Gastrocnemius medialis (tissue), 4 donors: Measurements from ENCODE around the gene TCF3. TPM values are rescaled to one million over a fixed set of nuclear protein-coding genes. Genes with fewer than 3 reads are reported as not detected.
"Not testable (repeated sequence)": the region's sequence is repeated elsewhere in the genome, so short reads cannot be mapped to it uniquely, and the experiment has no call there.

Experiments used
- ATAC-seq, 2 donors: fragments of 150-250 bp; one replicate each; pipeline ENCODE4 v1.9.1; 2016
- DNase-seq, 2 donors: peaks; one replicate each; pipeline ENCODE4 v3.0.0-alpha.2; 2019
- H3K27ac ChIP-seq, 4 donors: fragments of 200-600 bp; sonication (generic); 1 replicate in 1 of 4; 2 replicates in 3 of 4; pipeline ENCODE4 v1.5.1; 2016 to 2018; ENCODE audit warnings: mild to moderate bottlenecking in 2 of 4, moderate library complexity in 1 of 4
- H3K27me3 ChIP-seq, 3 donors: fragments of 200-600 bp; sonication (generic) in 2 of 3; 1 replicate in 1 of 3; 2 replicates in 2 of 3; pipeline versions ENCODE4 v1.5.1 to v1.6.0; 2016 to 2019; ENCODE audit warnings: mild to moderate bottlenecking in 1 of 3, moderate library complexity in 1 of 3
- H3K36me3 ChIP-seq, 2 donors: fragments of 200-600 bp; sonication (generic) in 1 of 2; one replicate each; pipeline ENCODE4 v1.5.1; 2017 to 2018
- H3K4me1 ChIP-seq, 2 donors: fragments of 200-600 bp; sonication (generic) in 1 of 2; one replicate each; pipeline ENCODE4 v1.5.1; 2016 to 2017; ENCODE audit warnings: mild to moderate bottlenecking in 2 of 2
- H3K4me3 ChIP-seq, 4 donors: fragments of 200-600 bp; sonication (generic) in 3 of 4; 1 replicate in 1 of 4; 2 replicates in 3 of 4; pipeline ENCODE4 v1.5.1; 2016 to 2019; ENCODE audit warnings: mild to moderate bottlenecking in 2 of 4
- H3K9me3 ChIP-seq, 3 donors: fragments of 200-600 bp; sonication (generic) in 2 of 3; 1 replicate in 1 of 3; 2 replicates in 2 of 3; pipeline ENCODE4 v1.5.1; 2016 to 2019
- CTCF ChIP-seq, 5 experiments: fragments of 450-650 bp in 3 of 5; fragments of 200-600 bp in 2 of 5; sonication (generic) in 2 of 5; IDR thresholded peaks in 4 of 5; conservative IDR thresholded peaks in 1 of 5; 1 replicate in 4 of 5; 2 replicates in 1 of 5; pipeline ENCODE4 v1.5.1; 2016 to 2019; ENCODE audit warnings: antibody characterized with exemption in 5 of 5, mild to moderate bottlenecking in 3 of 5, moderate library complexity in 3 of 5
- POLR2A ChIP-seq, 2 donors: fragments of 450-650 bp; IDR thresholded peaks; one replicate each; pipeline ENCODE4 v1.6.1; 2017; ENCODE audit warnings: antibody characterized with exemption in 2 of 2, mild to moderate bottlenecking in 2 of 2, moderate library complexity in 2 of 2
- in situ Hi-C, 4 donors: fragments of 200-750 bp; cut with MboI; loops; one replicate each; pipeline versions ENCODE4 v1.15.0 to v1.8.0; 2017; ENCODE audit warnings: low sequenced_read_pairs in 4 of 4
- intact Hi-C: fragments of 100-400 bp; cut with DNase I; formaldehyde crosslinking; loops from one replicate; pipeline ENCODE4 v1.15.1; 2023; ENCODE audit warnings: low total_unique reads
- total RNA-seq, 4 donors: library from RNA; depleted of rRNA; stranded (reverse); fragments of >200 nt; gene quantifications; one replicate each; pipeline versions ENCODE4 v1.1.0 to v1.2.3, GENCODE V29; 2016

TCF3 gene
- total RNA-seq, 4 donors from 2014 or later = 22.0 to 58.6 (median 42.5) TPM

DNA sequence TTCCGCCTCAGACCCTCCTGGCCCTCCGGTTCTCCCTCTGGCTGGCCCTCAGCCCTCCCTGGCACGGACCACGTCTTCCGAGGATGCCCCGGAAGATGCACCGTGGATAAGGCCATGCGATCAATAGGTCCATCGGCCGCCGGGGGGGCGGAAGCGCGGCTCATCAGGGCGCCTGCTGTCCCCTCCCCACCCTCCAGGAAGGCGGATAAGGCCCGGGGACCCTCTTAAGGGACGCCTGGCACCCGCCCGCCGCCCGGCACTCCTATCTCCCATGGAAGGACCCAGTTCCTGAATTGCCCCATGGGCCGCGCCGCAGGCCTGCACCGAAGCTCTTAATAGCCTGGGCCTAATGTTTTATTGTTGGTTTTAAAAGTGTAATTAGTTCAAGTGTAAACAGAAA lies 46.2 kb upstream of the TCF3 start:
- Histone ChIP-seq H3K27ac (no peak overlapping the region), H3K9me3 (peaks cover 0 to 6% (median 0%) of the 10 kb centered on the region in 3 donors), H3K36me3 (no peaks in the 10 kb centered on the region), H3K27me3 (peaks cover 39 to 58% (median 40%) of the 10 kb centered on the region in 3 donors), H3K4me3 (no peak overlapping the region), H3K4me1 (no peaks in the 10 kb centered on the region)
- in situ Hi-C loops (no loop called here), intact Hi-C loops (no loop called here)
- DNase-seq = no peak
- no peak for TF ChIP-seq POLR2A (IDR thresholded peaks at IDR 0.05)
- no peak for TF ChIP-seq CTCF (IDR thresholded peaks at IDR 0.05 in 4 of 5, conservative IDR thresholded peaks at IDR 0.05 in 1 of 5)
- ATAC-seq = no peak

- H3K27ac ChIP-seq, in situ Hi-C loops, H3K36me3 ChIP-seq, ATAC-seq, intact Hi-C loops, H3K4me1 ChIP-seq, H3K4me3 ChIP-seq, DNase-seq, H3K9me3 ChIP-seq: not testable (repeated sequence)
- H3K27me3 ChIP-seq = peaks cover 53 to 63% (median 53%) of the 10 kb centered on the region in 3 donors
Measured at GRCh38 chr19:1695481-1695880, 43.1 kb upstream of the TCF3 start.

- ATAC-seq (no peak), DNase-seq (no peak)
- no peak overlapping the region for H3K27ac ChIP-seq
- TF ChIP-seq CTCF (IDR thresholded peaks at IDR 0.05 in 4 of 5, conservative IDR thresholded peaks at IDR 0.05 in 1 of 5) (no peak), POLR2A (IDR thresholded peaks at IDR 0.05) (no peak)
- in situ Hi-C loops (no loop called here), intact Hi-C loops (no loop called here)
- no peak overlapping the region for H3K4me3 ChIP-seq
- H3K4me1 ChIP-seq = no peaks in the 10 kb centered on the region
- H3K36me3 ChIP-seq = no peaks in the 10 kb centered on the region
- H3K9me3 ChIP-seq = peaks cover 0 to 6% (median 0%) of the 10 kb centered on the region in 3 donors
- peaks cover 46 to 72% (median 50%) of the 10 kb centered on the region in 3 donors for H3K27me3 ChIP-seq
Measured at GRCh38 chr19:1691589-1692290, 39.3 kb upstream of the TCF3 start.

- Histone ChIP-seq H3K4me1 (no peaks in the 10 kb centered on the region), H3K27me3 (peaks cover 55 to 77% (median 57%) of the 10 kb centered on the region in 3 donors), H3K27ac (no peak overlapping the region), H3K9me3 (peaks cover 0 to 6% (median 0%) of the 10 kb centered on the region in 3 donors), H3K36me3 (no peaks in the 10 kb centered on the region), H3K4me3 (no peak overlapping the region)
- no peak for DNase-seq
- intact Hi-C loops = no loop called here
- TF ChIP-seq CTCF (IDR thresholded peaks at IDR 0.05 in 4 of 5, conservative IDR thresholded peaks at IDR 0.05 in 1 of 5) (no peak), POLR2A (IDR thresholded peaks at IDR 0.05) (no peak)
- ATAC-seq = no peak
- in situ Hi-C loops = no loop called here
Measured at GRCh38 chr19:1690699-1691307, 38.4 kb upstream of the TCF3 start.

DNA sequence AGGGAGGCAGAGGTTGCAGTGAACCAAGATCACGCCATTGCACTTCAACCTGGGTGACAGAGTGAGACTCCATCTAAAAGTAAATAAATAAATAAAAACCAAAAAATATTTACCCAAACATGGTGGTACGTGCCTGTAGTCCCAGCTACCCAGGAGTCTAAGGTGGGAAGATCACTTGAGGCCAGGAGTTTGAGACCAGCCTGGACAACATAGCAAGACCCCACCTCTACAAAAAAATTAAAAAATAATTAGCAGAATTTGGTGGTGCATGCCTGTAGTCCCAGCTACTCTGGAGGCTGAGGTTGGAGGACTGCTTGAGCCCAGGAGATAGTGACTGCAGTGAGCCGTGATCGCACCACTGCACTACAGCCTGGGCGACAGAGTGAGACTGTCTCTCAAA lies 33.4 kb upstream of the TCF3 start:
- intact Hi-C loops, H3K4me1 ChIP-seq, H3K9me3 ChIP-seq, ATAC-seq, H3K4me3 ChIP-seq, H3K27ac ChIP-seq, H3K36me3 ChIP-seq, DNase-seq: not testable (repeated sequence)
- in situ Hi-C loops = loop anchor here in 1 of 4 donors (10.0 kb wide), 1 partner anchor 141 kb away; no protein-coding TSS in a partner anchor
- peaks cover 46 to 64% (median 60%) of the 10 kb centered on the region in 3 donors for H3K27me3 ChIP-seq
